HG02763 (cell line): Measurements from ENCODE around the gene TJP1.
"Not testable (repeated sequence)": the region's sequence is repeated elsewhere in the genome, so short reads cannot be mapped to it uniquely, and the experiment has no call there.

Experiments
- ATAC-seq: cut with Tn5 transposase; IDR thresholded peaks from one replicate; pipeline ENCODE4 v1.9.1; 2021; ENCODE audit warnings: mild to moderate bottlenecking, moderate library complexity; ENCODE audit not compliant: unreplicated experiment

Gene TJP1

DNA sequence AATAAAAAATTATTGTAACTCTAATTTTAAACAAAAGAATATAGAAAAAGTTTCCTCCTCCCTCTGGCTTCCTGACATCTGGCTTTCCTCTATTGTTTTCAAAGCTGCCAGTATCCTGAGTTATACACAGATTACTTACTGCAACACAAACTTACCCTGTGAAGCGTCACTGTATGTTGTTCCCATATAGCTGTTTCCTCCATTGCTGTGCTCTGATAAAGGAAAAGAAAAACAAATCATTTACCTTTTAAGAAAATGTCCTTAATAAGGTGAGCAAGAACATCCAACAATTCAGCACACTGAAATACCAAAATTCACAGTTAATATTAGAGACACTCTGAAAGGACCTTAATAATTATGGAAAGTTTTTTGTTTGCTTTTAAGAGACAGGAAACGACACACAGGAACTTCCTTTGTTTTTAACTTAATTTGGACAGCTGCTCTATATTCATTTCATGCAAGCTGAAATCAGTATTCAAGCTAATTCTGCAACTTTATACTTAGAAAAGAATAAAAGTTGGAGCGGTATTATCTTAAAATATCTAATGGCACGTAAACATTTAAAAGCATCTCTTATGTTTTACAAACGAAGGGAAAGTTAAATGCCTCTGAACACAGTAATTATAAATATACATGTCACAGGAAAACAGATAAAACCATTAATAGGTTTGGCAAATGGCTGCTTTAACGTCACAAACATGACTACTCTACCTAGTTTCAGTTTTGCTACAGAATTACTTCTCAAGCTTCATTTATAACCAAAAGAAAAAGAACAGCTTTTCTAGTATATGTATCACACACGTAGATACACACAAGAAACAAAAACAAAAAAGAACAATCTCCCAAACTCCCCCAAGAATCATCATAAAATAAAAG, 21.5 kb downstream of the TJP1 start:
- no peak for ATAC-seq

DNA sequence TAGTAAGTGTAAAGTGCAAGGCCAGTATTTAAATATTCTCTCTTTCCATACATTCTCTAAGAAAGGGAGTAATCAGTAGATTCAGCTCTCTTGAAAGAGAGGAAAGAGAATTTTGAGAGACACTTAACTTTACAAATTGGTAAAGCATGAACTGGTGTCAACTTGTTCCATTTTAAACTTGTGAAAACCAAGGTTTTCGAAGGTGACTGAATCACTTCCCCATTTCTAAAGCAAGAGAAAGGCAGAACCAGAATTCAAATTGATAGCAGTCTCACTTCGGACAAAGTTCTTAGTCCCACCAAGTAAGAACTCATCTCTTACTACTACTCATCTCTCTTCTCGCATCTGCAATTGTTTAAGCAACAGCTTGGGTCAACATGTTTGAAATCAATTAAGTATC, 22.4 kb downstream of the TJP1 start:
- no peak for ATAC-seq

DNA sequence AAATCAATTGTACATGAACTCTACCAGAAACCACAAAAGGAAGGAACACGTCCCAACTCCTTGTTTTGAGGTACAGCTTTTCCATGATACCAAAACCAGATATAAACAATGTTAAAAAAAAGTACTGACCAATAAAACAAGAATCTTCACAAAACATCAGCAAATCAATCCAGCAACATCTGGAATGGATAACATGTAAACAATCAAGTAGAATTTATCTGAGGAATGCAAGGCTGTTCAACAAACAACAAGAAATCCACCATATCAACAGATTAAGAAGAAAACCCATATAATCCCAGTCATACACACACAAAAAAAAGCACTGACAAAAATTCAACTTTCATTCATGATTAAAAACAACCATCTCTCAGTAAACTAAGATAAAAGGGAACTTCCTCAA, 26.7 kb downstream of the TJP1 start:
- no peak for ATAC-seq

- ATAC-seq, result no peak
Measured at GRCh38 chr15:29792426-29793159, 29.7 kb downstream of the TJP1 start.

GRCh38 chr15:29790607-29791006, 31.7 kb downstream of the TJP1 start:
- no peak for ATAC-seq

DNA sequence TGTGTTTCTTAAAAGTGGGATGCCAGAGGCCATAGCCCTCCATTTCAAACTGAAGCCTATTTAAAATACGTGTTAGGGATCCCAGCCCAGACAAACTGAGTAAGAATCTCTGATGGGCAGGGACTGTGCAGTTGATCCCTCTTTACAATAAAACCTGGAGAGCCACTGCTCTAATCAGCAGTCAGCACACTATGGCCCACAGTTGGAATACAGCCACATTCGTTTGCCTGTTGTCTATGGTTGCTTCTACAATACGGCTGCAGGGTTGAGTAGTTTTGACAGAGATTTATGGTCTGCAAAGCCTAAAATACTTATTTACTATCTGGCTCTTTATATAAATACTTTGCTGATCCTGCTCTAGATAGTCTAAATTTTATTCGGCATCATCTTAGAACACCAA, 32.4 kb downstream of the TJP1 start:
- ATAC-seq, result no peak

DNA sequence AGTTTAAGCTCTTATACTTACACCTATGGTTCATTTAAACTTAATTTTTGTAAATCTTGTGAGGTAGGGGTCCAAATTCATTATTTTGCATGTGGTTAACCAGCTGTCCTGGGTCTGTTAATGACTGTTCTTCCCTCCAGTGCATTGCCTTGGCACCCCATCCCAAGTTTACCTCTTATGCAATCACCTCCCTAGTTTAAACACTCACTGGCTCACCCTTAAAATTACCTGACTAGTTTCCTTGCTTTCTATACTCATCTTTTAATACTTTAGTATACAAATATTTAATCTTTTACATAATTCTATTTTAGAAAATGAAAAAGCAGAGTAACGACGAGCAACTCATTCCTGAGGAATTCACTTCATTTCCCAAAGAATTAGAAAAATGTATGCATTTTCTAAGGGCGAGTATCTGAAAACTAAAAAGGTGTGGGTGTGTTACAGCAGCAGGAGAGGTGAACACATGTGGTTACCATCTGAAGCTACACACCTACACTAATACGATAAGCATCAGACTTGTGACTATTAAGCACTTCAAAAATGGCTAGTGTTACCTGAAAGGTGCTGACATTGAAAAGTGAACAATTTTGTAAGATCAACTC, 33.7 kb downstream of the TJP1 start:
- no peak for ATAC-seq

GRCh38 chr15:29787767-29788166, 34.5 kb downstream of the TJP1 start:
- no peak for ATAC-seq

DNA sequence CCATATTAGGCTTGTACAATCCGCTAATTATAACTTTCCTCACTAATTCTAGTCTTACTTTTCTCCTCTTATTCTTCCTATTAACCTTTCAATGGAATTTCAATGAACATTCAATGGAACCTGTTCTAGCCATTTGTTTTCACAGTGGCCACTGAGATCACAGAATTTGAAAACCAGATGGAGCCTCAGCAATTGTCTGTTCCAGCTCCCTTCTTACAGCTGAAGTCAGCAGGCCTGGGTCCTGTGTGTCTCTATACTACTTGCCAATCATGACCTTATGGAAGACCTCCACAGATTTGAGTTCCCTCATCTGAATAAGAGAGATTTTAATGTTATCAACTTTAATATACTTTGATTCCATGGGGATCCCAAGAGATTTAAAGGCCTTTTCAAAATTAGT, 36.6 kb downstream of the TJP1 start:
- no peak for ATAC-seq

- ATAC-seq, result no peak
Measured at GRCh38 chr15:29785136-29785535, 37.1 kb downstream of the TJP1 start.

DNA sequence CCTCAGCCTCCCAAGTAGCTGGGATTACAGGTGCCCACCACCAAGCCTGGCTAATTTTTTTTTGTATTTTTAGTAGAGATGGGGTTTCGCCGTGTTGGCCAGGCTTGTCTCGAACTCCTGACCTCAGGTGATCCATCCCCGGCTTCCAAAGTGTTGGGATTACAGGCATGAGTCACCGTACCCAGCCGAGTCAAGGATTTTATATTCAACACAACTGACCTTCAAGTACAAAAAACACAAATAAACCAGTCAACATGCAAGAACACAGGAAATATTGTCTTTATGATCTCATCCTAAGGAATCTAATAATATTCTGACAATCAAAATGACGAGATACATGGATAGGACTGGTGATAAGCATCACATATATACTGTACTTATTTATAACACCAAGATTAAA, 37.9 kb downstream of the TJP1 start:
- ATAC-seq, result no peak

DNA sequence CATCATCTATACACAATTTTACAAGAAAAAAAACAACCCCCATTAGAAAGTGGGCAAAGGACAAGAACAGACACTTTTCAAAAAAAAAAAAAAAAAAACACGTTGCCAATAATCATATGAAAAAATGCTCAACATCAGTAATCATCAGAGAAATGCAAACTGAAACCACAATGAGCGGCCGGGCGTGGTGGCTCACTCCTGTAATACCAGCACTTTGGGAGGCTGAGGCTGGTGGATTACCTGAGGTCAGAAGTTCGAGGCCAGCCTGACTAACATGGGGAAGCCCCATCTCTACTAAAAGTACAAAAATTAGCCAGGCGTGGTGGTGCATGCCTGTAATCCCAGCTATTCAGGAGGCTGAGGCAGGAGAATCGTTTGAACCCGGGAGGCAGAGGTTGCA, 39.5 kb downstream of the TJP1 start:
- ATAC-seq, result not testable (repeated sequence)

GRCh38 chr15:29778382-29778781, 43.9 kb downstream of the TJP1 start:
- no peak for ATAC-seq

DNA sequence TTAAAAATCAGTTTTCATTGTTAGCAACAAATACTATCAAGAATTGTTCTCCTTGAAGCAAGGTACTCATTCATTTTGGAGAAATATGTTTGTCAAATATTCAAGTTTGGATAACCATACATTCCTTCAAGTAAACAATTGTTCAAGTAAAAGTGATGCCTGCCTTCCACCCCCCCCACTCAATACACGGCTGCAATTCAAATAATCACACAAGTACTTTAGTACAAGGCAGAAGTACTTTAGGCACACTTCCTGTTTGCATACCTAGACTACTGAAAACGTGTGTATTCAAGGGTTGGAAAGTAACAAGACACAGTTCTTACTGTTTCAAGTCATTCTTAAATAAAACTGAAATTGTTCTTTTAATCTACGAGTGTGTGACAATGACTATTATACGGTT, 45.4 kb downstream of the TJP1 start:
- no peak for ATAC-seq

- no peak for ATAC-seq
Measured at GRCh38 chr15:29774900-29775299, 47.4 kb downstream of the TJP1 start.

DNA sequence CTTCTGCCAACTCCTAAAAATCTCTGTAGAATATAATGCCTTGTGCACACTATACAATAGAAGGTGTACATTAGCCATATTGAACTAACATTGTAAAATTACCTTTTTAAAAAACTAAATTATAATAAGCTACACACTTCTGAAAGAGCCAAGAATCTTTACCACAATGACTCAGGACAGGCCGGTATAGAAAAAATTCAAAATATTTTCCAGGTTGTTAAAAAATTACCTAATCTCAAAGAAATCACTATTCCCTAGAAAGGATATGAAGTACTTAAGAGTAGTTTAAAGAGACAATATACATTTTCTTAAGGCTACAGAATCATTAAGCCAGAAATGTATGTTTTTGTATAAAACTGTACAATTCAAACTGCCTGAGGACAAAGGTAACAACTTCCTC, 48.5 kb downstream of the TJP1 start:
- no peak for ATAC-seq

- ATAC-seq, result no peak
Measured at GRCh38 chr15:29773000-29773399, 49.3 kb downstream of the TJP1 start.

DNA sequence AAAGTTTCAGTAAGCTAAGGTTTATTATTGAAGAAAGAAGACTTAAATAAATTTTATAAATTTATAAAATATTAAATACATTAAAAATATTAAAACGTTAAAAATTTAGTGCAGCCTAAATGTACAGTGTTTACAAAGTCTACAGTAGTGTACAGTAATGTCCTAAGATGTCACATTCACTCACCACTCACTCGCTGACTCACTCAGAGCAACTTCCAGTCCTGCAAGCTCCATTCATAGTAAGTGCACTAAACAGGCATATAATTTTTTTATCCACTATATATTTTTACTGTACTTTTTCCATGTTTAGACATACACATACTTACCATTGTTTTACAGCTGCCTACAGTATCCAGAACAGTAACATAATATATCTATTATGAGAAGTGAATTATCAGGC, 51.5 kb downstream of the TJP1 start:
- ATAC-seq, result no peak

GRCh38 chr15:29765898-29766527, 56.3 kb downstream of the TJP1 start:
- no peak for ATAC-seq

DNA sequence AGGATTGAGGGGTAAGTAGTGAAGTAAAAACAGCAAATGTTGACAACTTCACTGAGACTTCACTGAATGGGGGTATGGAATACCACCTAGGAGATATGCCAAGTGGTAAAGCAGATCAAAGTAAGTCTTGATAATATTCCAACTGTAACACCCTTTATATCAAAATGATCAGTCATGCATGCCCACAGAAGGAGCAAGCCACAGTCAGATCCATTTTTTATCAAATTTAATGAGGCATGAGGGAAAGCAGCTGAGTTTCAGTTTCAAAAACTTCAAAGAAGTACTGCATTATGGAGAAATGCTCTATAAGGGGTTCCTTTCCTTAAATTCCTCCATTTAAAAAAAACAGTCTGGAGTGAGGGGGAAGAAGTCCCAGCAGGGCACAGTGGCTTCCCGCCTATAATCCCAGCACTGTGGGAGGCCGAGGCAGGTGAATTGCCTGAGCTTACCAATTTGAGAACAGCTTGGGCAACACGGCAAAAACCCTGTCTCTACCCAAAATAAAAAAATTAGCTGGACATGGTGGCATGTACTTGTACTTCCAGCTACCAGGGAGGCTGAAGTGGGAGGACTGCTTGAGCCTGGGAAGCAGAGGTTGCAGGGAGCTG, 56.9 kb downstream of the TJP1 start:
- no peak for ATAC-seq

DNA sequence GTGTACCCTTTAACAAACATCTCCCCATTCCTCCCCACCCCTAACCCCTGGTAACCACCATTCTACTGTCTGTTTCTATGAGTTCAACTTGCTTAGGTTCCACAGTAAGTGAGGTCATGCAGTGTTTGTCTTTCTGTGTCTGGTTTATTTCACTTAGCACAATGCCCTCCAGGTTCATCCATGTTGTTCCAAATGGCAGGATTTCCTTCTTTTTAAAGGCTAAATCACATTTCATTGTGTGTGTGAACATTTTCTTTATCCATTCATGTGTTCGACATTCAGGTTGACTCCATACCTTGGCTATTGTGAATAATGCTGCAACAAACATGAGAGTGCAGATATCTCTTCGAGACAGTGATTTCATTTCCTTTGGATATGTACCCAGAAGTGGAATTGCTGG, 62.7 kb downstream of the TJP1 start:
- no peak for ATAC-seq
